T-helper 2 cell treated with Interferon-gamma antibody and Interleukin-4, amounts not matched to agents 5 μg/mL and 100 μg/mL, for 36 hours (primary cell): ENCODE results near the gene SHC4.
A peak's percentile ranks its signal among the peaks of the same experiment; 100 is the strongest.

ENCODE experiments used
- DNase-seq: peaks from one replicate; pipeline ENCODE4 v3.0.0; 2021; ENCODE audit warnings: low spot score
- H3K27ac Mint-ChIP-seq: one replicate; pipeline ENCODE4 v1.8.0; 2021; ENCODE audit warnings: mild to moderate bottlenecking, mixed read lengths
- H3K27me3 Mint-ChIP-seq: one replicate; pipeline ENCODE4 v1.8.0; 2021; ENCODE audit warnings: low read depth, mixed read lengths
- H3K36me3 Mint-ChIP-seq: one replicate; pipeline ENCODE4 v1.8.0; 2021; ENCODE audit warnings: low read depth, mixed read lengths
- H3K4me1 Mint-ChIP-seq: one replicate; pipeline ENCODE4 v1.8.0; 2021; ENCODE audit warnings: low read depth, mixed read lengths
- H3K4me3 Mint-ChIP-seq: one replicate; pipeline ENCODE4 v1.8.0; 2022; ENCODE audit warnings: mild to moderate bottlenecking, moderate library complexity, mixed read lengths
- H3K9me3 Mint-ChIP-seq: one replicate; pipeline ENCODE4 v1.8.0; 2021; ENCODE audit warnings: mixed read lengths

The SHC4 gene

GRCh38 chr15:48875241-48875960 is 88.3 kb downstream of the SHC4 start:
- Mint-ChIP-seq H3K9me3 (no peaks in the 10 kb centered on the region), H3K27me3 (peaks cover 1% of the 10 kb centered on the region), H3K4me3 (no peak overlapping the region), H3K4me1 (peaks cover 28% of the 10 kb centered on the region), H3K27ac (no peak overlapping the region), H3K36me3 (peaks cover 23% of the 10 kb centered on the region)
- no peak for DNase-seq

GRCh38 chr15:48872632-48873031 is 91.1 kb downstream of the SHC4 start:
- Mint-ChIP-seq H3K4me1 (peaks cover 21% of the 10 kb centered on the region), H3K9me3 (no peaks in the 10 kb centered on the region), H3K4me3 (no peak overlapping the region), H3K27me3 (peaks cover 1% of the 10 kb centered on the region), H3K36me3 (no peaks in the 10 kb centered on the region), H3K27ac (no peak overlapping the region)
- no peak for DNase-seq

- Mint-ChIP-seq H3K36me3 (no peaks in the 10 kb centered on the region), H3K27me3 (peaks cover 1% of the 10 kb centered on the region), H3K4me3 (no peak overlapping the region), H3K4me1 (peaks cover 13% of the 10 kb centered on the region), H3K27ac (no peak overlapping the region), H3K9me3 (no peaks in the 10 kb centered on the region)
- DNase-seq: no peak
These were observed 92.2 kb downstream of the SHC4 start for GRCh38 chr15:48871542-48871941.

GRCh38 chr15:48869966-48870365 is 93.8 kb downstream of the SHC4 start:
- peaks cover 4% of the 10 kb centered on the region for H3K4me1 Mint-ChIP-seq
- peaks cover 1% of the 10 kb centered on the region for H3K27me3 Mint-ChIP-seq
- DNase-seq: no peak
- H3K27ac Mint-ChIP-seq: no peak overlapping the region
- no peaks in the 10 kb centered on the region for H3K36me3 Mint-ChIP-seq
- H3K4me3 Mint-ChIP-seq: no peak overlapping the region
- no peaks in the 10 kb centered on the region for H3K9me3 Mint-ChIP-seq

DNA sequence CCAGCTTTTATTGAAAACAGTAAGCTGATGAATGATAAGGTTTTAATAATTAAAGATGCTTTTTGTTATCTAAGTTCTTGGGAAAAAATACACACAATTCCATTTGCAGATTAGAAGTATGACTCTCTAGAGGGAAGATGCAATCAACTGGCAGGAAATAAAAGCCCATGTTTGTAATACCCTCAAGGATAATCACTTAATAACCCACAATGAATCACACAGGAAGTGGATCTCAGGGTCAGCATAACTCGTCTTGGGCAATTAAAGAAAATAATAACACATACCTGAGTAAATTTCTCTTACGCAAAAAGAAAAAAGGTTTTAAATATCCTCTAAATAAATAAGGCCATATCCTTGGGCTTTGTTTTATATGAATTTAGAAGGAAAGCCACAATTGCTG is 95.2 kb downstream of the SHC4 start:
- no peak overlapping the region for H3K27ac Mint-ChIP-seq
- DNase-seq: no peak
- no peaks in the 10 kb centered on the region for H3K9me3 Mint-ChIP-seq
- no peak overlapping the region for H3K4me3 Mint-ChIP-seq
- peaks cover 1% of the 10 kb centered on the region for H3K27me3 Mint-ChIP-seq
- H3K4me1 Mint-ChIP-seq: peaks cover 2% of the 10 kb centered on the region
- no peaks in the 10 kb centered on the region for H3K36me3 Mint-ChIP-seq

- no peak overlapping the region for H3K27ac Mint-ChIP-seq
- H3K9me3 Mint-ChIP-seq: no peaks in the 10 kb centered on the region
- H3K36me3 Mint-ChIP-seq: no peaks in the 10 kb centered on the region
- H3K4me1 Mint-ChIP-seq: peaks cover 2% of the 10 kb centered on the region
- H3K27me3 Mint-ChIP-seq: peaks cover under 1% of the 10 kb centered on the region
- H3K4me3 Mint-ChIP-seq: no peak overlapping the region
- DNase-seq: no peak
These were observed 95.7 kb downstream of the SHC4 start for GRCh38 chr15:48868023-48868422.

DNA sequence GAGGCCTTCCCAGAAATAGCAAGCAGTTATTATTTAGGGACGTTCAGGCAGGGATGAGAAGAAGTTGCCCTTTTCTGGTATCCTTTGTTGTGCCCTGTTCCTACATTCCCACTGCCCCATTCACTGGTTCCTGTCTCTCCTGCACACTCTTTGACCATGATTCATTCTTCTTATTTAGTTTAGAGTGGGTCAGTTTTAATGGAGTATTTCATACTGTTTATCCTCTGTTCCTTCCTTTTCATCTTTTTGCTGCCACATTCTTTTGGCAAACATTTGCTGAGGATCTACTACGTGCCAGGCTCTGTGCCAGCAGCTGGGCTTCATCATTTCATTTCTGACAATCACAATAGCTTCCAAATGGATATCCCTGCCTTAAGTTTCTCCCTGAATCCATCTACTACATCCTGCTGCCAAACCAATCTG is 97.6 kb downstream of the SHC4 start:
- Mint-ChIP-seq H3K4me1 (peaks cover 13% of the 10 kb centered on the region), H3K27ac (no peak overlapping the region), H3K27me3 (no peaks in the 10 kb centered on the region), H3K36me3 (no peaks in the 10 kb centered on the region), H3K4me3 (no peak overlapping the region), H3K9me3 (no peaks in the 10 kb centered on the region)
- DNase-seq: no peak

GRCh38 chr15:48865370-48866079 is 98.2 kb downstream of the SHC4 start:
- Mint-ChIP-seq H3K27me3 (no peaks in the 10 kb centered on the region), H3K27ac (no peak overlapping the region), H3K9me3 (no peaks in the 10 kb centered on the region), H3K4me3 (no peak overlapping the region), H3K36me3 (no peaks in the 10 kb centered on the region), H3K4me1 (peaks cover 13% of the 10 kb centered on the region)
- DNase-seq: no peak

DNA sequence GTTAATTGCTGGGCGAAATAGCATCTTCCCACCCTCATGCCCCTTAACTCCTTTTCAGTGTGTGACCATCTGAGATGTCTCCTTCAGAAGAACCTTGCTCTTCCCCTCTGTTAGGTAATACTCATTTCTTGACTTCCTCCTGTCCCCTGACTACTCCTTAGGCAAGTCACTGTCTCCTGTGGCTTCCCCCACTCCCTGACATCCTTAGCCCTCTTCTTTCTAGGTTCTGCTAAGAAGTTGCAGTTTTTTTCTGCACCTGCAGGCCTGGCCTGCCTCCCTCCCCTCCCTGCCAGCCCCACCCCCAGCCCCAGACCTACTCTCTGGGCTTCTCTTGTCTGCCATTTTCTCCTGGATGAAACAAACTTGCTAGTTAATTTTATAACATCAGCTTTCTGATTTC is 101.0 kb downstream of the SHC4 start:
- no peak for DNase-seq
- no peaks in the 10 kb centered on the region for H3K9me3 Mint-ChIP-seq
- no peaks in the 10 kb centered on the region for H3K27me3 Mint-ChIP-seq
- H3K36me3 Mint-ChIP-seq: no peaks in the 10 kb centered on the region
- peaks cover 22% of the 10 kb centered on the region for H3K4me1 Mint-ChIP-seq
- no peak overlapping the region for H3K4me3 Mint-ChIP-seq
- peak overlapping the region; percentile 66 for H3K27ac Mint-ChIP-seq

- Mint-ChIP-seq H3K27me3 (no peaks in the 10 kb centered on the region), H3K27ac (no peak overlapping the region), H3K9me3 (no peaks in the 10 kb centered on the region), H3K4me3 (no peak overlapping the region), H3K36me3 (no peaks in the 10 kb centered on the region), H3K4me1 (peaks cover 21% of the 10 kb centered on the region)
- no peak for DNase-seq
These were observed 101.8 kb downstream of the SHC4 start for GRCh38 chr15:48861813-48862431.

DNA sequence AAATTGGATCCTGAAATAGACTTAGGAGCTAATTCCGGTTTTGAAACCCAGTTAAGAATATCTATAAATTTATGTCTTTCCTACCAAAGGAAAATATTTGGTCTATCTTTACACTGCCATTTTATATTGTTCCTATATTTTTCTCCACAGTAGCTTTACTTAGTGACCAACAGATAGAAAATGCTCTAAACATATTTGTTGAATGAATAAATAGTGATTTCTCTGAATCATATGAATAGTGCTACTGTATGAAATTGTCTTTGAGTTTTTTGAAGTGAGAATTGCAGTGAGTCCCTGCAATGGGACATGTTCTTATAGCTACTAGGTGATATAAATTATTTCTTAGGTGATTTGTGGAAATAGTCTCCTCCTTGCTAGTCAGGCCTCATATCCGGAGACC is 104.3 kb downstream of the SHC4 start:
- Mint-ChIP-seq H3K9me3 (no peaks in the 10 kb centered on the region), H3K36me3 (peaks cover 2% of the 10 kb centered on the region), H3K27me3 (peaks cover 5% of the 10 kb centered on the region), H3K27ac (no peak overlapping the region), H3K4me1 (peaks cover 21% of the 10 kb centered on the region), H3K4me3 (no peak overlapping the region)
- DNase-seq: no peak

GRCh38 chr15:48858401-48858800 is 105.3 kb downstream of the SHC4 start:
- peaks cover 2% of the 10 kb centered on the region for H3K36me3 Mint-ChIP-seq
- no peak for DNase-seq
- H3K4me3 Mint-ChIP-seq: no peak overlapping the region
- H3K9me3 Mint-ChIP-seq: no peaks in the 10 kb centered on the region
- no peak overlapping the region for H3K27ac Mint-ChIP-seq
- peaks cover 5% of the 10 kb centered on the region for H3K27me3 Mint-ChIP-seq
- peaks cover 21% of the 10 kb centered on the region for H3K4me1 Mint-ChIP-seq

DNA sequence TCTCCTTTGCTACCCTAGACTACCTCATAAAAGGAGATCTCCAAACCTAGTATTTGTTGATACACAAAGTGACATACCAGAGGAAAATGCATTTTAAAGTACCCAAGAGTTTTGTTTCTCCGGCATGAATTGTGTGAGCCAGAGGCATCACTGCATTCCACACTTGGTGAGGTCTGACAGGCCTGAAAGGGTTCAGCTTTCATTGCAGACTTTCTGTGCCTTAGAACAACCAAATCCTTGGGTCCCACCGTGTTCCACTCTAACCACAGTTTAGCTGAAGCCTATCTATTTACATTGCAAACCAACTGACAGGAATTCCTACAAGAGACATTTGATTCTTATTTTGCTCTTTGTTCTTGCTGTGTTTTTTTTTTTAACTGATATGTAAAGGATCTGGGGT is 106.8 kb downstream of the SHC4 start:
- Mint-ChIP-seq H3K9me3 (no peaks in the 10 kb centered on the region), H3K4me1 (peaks cover 13% of the 10 kb centered on the region), H3K36me3 (peaks cover 2% of the 10 kb centered on the region), H3K27me3 (peaks cover 5% of the 10 kb centered on the region), H3K27ac (no peak overlapping the region), H3K4me3 (no peak overlapping the region)
- no peak for DNase-seq
